GM19351 (cell line): ENCODE data around the gene THSD7B.

Source experiments
- ATAC-seq: cut with Tn5 transposase; IDR thresholded peaks from one replicate; pipeline ENCODE4 v1.9.1; 2021; ENCODE audit warnings: mild to moderate bottlenecking, moderate library complexity; ENCODE audit not compliant: unreplicated experiment

Gene THSD7B

DNA sequence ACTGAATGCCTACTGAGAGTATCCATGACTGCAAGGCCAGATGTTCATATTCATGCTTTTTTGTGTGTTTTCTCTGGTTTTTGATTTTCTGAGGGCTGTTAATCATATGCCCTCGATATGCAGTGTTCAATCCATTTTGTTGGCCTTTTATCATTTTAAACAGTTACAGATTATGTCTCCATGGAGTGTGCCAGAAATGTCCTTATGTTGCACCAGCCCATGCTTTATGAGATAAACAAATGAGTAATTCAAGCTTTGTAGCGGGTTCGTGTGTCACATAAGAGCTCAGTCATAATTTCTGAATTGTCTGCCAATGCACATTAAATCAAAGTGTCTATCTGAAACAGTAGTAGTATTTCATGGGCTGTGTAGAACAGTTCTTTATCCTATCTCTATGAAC lies 583.0 kb downstream of the THSD7B start:
- no peak for ATAC-seq

DNA sequence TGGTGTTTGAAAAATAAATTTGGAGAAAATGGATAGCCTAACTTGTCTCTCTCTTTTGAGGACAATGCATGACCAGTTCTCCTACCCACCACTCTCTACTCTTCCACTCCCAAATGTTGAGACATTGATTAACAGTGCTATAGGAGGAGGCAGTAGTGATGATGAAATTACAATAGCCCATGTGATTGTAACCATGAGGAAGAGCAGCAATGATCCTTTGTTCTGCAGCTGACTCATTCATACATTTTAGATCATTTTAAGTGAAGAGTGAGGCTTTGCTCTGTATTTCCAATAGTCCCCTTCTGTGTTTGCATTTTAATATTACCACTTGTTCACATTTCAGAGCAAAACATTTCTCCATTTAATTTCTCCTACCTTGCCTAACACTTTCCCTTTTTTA lies 592.3 kb downstream of the THSD7B start:
- no peak for ATAC-seq

DNA sequence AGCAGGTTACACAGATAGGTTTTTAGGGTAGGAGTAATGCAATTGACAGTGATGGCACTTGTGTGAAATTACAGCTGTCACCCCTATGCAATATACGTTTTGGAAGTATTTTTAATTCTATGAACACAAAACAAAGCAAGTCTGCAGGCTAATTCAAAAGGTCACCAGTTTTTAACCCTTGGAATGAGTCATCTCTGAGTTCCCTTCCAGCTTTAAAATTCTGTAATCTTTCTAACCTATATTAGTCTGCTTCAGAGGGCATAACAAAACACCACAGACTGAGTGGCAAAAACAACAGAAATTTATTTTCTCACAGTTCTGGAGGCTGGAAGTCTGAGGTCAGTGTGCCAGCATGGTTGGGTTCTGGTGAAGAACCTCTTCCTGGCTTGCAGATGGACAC lies 602.0 kb downstream of the THSD7B start:
- no peak for ATAC-seq

DNA sequence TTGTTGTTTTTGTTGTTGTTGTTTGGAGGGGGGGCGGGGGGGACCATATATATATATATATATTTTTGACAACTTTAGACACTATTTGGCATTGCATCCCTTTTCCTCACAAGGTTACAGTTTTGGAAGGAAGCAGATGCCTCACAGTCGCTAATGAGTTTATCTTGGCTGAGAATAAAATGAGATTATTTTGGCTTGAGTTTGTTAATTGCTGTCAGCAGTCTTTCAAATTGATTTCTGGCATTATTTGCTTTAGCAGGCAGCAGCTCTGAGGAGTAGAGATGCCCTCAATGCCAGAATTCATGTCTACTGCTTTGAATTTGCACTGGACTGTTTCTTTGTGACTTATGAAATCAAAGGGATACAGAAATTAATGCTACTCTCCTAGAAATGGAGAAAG lies 603.8 kb downstream of the THSD7B start:
- no peak for ATAC-seq

DNA sequence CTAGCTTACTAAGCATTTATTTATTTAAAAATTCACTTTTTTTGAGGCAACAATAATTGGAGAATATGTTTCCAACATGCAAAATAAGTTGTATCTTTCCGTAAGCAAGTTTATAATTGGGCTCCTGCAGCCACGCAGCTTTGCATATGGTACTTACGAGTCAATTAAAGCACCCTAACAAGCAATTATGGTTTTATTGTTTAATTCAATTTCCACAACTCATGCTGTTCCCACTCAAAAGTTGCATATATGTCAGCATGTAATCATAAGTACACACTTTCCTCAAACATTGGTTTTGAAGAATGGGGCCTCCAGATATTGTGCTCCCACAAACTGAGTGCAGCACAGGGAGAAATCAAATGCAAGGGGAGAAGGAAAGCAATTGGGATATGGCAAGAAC lies 613.8 kb downstream of the THSD7B start:
- no peak for ATAC-seq

DNA sequence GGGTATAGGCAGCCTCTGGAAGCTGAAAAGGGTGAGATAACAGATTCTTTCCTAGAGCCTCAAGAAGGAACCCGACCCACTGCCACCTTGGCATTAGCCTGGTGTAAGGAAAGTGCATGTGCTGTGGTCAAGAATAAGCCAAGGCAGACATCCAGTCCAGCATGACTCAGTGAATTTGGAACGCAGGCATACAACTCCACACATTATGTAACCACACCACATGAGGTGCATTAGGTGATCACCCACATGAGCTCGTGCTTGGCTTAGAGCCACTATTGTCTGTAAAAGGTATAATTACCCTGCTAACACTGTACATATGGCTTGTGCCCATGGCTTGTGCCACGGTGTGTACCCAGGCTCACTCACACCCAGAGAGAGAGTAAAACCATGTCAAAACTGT lies 615.3 kb downstream of the THSD7B start:
- ATAC-seq: no peak

DNA sequence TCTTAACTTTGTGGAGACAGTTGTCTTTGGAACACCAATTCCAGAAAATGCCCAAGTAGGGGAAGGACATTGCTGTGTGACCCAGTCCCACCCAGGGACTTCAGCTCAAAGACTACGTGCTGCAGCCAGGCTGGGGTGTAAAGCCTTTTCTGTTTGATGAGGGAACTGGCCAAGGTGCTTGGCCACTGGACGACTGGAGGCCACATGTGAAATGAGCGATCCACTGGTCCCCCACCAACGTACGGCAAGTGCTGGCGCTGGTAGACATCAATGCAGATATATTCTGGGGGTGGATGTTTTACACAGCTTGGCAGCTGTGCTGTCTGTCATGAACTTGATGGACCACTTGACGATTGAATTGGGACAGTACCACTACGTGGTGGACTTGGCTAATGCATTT lies 616.4 kb downstream of the THSD7B start:
- no peak for ATAC-seq

DNA sequence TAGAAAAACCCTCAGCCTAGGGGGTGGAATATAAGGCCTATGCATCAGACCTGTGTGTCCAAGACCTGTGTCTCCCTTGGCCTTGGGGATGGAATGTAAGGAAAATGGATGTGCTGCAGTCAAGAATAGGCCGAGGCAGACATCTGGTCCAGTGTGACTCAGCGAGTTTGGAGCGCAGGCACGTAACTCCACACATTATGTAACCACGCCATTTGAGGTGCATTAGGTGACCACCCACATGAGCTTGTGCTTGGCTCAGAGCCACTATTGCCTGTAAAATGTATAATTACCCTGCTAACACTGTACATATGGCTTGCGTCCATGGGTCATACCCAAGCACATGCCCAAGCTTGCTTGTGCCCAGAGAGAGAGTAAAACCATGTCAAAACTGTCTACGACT lies 618.0 kb downstream of the THSD7B start:
- no peak for ATAC-seq

DNA sequence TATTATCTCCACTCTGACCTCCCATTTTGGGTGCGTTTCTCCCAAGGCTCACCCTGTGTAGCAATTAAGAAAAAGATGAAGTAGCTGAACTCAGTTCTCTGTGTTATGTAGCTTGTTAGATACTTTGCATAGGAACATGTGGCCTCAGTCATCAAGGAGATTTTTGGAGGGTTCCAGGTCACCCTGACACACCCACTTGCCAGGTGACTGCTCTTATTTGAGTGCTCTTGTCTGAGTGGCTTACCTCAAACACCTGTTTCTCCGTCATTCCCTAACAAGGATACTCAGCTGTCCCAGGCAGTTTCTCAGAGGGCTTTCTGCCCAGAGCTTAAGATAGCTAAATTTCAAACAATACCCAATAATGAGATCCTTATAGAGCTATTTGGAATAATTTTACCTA lies 621.7 kb downstream of the THSD7B start:
- no peak for ATAC-seq

DNA sequence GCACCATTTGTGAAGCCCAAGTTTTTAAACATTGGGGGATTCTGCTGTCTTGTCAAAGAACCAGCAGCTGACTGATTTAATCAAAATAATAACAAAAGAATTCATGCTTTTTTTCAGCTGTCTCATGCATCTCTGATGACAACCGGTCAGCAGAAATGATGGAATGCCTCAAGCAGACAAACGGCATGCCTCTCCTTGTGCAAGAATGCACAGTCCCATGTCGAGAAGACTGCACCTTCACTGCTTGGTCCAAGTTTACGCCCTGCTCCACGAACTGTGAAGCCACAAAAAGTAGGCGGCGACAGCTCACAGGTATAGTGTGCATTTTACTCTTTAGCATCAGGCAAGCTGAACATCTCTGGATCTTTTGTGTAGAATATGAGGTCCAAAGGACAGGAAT lies 640.2 kb downstream of the THSD7B start:
- no peak for ATAC-seq

DNA sequence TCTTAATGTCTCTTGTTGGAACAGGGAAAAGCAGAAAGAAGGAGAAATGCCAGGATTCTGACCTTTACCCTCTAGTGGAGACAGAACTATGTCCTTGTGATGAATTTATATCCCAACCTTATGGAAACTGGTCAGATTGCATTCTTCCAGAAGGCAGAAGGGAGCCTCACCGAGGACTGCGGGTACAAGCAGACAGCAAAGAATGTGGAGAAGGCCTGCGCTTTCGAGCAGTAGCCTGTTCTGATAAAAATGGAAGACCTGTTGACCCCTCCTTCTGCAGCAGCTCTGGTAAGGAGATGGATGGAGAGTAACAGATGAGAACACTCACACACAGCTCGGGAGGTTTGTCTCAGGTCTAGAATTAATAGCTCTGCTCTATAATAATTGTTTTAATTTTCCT lies 646.2 kb downstream of the THSD7B start:
- no peak for ATAC-seq

DNA sequence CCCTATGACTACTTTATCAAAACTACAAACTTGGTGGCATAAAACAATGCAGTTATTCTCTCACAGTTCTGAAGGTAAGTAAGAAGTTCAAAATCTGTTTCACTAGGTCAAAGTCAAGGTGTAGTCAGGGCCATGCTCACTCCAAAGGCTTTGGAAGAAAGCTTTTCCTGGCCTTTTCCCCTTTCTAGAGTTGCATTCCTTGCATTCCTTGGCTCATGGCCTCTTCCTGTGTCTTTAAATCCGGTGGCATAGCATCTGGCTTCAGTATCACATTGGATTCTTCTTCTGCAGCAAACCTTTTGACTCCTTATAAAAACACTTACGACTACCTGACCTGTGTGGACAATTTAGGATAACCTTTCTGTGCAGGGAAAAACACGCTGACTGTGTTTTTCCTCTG lies 655.4 kb downstream of the THSD7B start:
- no peak for ATAC-seq

DNA sequence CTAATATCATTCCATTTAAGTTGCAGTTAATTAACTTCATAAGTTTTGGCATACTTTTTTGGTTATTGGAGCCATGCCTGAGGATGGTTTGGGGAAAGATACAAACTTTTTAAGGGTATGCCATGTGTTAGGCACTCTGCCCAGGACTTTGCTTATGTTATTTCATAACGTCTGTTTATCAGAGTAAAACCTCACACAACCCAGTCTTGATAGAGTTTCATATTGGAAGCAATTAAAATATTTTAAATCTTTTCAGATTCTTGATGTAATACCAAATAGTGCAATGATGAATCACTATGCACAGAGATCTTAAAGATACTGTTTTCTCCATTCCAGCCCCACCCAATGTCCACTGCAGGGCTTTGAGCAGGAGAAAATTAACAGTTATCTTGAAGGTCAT lies 669.8 kb downstream of the THSD7B start:
- no peak for ATAC-seq

DNA sequence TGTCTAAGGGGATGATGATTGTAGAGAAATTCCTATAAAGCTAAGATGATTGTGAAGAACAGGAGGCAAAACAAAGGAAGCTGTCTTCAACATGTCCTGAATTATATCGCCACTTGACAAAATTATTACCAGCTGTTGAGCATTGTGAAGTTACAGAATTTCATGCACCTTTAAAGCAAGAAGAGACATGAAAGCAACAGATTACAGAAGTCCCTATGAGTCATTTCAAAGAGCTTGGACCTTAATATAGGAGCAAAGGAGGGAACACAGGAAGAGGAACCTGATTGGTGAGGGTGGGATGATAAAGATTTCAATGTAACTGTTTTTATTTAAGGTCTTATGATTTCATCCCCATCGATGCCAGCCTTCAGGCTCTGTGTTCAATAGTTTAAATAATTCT lies 672.0 kb downstream of the THSD7B start:
- ATAC-seq: no peak

DNA sequence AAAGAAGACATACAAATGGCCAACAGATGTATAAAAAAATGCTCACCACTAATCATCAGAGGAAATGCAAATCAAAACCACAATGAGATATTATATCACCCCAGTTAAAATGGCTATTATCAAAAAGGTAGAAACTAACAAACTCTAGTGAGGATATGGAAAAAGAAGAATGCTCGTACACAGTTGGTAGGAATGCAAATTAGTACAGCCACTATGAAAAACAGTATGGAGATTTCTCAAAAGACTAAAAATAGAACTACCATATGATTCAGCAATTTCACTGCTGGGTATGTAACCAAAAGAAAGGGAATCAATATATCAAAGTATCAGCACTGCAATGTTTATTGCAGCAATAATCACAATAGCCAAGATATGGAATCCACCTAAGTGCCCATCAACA lies 679.6 kb downstream of the THSD7B start:
- no peak for ATAC-seq

DNA sequence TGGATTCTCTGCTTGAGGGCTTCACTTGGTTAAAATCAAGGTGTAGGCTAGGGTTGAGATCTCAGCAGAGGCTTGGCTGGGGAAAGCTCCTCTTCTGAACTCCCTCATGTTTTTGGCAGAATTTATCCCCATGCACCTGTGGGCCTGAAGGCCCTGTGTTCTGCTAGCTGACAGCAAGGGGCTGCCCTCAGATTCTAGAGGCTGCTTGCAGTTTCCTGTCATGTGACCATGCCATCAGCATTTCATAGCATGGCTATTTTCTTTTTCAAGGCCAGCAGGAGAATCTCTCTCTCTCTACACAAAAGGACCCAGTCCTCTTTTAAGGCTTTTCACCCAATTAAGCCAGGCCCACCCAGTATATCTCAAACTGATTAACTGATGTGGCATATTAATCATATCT lies 684.1 kb downstream of the THSD7B start:
- no peak for ATAC-seq

DNA sequence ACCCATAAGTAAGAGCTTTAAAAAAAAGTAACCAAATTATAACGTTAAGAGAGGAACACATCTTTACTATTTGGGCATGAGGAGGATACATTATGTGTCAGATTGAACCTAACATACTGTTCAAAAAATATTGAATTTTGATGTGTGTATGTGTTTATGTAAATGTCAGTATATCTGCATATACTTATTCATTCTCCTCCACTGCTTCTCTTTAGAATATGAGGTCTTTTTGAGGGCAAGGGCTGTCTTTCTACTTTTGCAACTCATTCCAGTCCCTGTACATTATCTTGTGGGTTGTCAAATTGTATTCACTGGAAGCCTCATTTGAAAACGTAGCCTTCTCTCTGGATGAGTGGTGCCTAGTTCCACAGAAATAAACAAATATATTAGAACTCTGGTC lies 689.5 kb downstream of the THSD7B start:
- ATAC-seq: no peak

DNA sequence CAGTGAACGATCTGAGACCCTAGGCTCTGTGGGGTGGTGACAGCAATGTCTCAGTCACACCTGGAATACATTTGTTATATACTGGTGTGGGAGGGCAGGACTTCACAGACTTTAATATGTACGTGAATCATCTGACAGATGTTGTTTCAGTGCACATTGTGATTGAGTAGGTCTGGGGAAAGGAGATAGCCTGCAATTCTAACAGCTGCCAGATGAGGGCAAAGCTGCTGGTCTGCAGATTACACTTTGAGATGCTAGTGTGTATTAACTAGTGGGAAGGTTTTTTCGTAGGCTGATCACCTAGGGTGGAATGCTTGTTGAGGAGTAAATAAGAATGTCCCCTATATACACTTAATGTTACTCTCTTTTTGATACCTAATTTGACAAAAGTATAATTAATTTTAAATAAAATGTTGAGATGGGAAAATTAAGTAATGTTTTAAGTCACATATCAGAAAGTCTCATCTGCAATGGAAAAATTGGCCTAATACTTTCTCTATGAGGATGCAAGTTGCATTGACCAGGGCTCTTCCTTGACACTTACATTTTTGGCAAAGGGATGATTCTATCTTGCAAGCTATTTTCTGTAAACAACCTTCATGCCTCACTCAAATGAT lies 702.0 kb downstream of the THSD7B start:
- peak; percentile 93 for ATAC-seq

DNA sequence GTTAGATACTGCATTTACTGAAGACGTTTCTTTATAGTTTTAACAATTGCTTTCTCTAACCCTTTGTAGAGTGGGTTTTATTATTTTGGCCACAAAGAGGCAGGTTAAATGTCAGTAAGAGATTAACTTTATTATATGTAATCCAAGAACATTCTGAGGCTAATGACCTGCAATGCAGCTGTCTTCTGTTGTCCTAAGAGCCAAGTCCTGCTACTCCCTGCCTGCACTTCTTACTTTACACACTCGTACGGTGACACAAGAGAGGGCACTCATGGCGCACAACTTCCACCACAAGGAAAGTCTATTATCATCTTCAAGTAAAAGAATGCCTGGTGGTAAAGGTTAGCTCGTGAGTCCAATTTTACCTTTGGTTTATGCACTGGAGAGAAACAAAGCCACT lies 727.9 kb downstream of the THSD7B start:
- no peak for ATAC-seq

DNA sequence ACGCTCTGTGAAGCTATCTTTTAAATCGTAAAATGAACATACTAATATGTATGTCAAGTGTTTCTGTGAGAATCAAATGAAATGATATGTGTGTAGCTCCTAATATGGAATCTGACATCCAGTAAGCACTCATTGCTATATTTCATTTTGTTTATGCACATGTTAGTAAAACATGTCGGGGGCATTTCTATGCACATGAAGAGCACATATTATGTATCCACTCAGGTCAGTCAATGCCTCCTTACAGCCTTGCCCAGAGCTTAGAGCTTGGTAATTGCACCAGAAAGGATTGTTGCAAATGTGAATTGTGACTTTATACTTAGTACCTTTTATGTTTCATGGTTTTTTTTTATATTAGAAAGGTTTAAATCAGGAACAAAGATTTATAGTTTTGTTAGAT lies 735.3 kb downstream of the THSD7B start:
- no peak for ATAC-seq

DNA sequence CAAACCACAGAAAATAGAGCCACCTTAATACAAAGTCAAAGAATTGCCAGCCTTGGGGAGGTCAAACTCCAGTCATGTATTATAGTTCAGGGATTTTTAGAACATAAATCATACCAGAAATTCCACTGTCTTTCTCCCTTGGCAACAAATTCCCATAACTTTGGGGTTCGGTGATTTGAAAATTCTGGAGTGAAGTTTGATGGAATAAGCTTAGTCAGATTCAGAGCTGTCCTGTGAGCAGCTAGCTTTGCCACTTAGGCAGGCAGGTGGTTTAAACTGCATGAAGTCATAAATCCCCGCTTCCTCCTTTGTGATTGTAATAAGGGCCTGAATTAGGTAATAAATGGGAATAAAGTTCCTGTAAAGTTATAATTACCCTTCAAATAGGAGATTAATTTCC lies 741.9 kb downstream of the THSD7B start:
- ATAC-seq: no peak

DNA sequence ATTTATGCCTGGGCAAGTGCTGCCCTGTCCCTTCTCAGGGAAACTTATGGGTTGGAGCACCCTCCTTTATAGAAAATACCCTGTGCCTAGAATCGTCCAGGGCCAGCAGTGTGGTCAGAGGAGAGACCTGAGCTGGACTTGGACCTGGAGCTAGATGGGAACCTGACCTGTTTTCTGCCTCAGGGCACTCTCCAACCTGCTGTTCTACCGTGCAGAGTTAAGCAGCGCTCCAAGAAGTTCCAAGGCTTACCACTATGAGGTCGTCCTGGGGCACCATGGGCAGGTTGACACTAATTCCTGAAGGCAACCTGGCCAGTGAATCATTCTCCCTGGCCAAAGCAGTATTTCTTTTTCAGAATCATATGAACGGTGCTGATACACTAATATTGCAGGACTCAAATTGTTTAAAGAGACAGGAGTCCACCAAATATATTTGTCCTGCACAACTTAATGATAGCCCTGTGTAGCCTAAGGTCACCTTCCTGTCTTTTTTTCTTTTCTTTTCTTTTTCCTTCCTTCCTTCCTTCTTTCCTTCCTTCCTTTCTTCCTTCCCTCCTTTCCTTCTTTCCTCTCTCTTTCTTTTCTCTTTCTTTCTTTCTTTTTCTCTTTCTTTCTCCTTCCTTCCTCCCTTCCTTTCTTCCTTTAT lies 743.5 kb downstream of the THSD7B start:
- ATAC-seq: no peak

DNA sequence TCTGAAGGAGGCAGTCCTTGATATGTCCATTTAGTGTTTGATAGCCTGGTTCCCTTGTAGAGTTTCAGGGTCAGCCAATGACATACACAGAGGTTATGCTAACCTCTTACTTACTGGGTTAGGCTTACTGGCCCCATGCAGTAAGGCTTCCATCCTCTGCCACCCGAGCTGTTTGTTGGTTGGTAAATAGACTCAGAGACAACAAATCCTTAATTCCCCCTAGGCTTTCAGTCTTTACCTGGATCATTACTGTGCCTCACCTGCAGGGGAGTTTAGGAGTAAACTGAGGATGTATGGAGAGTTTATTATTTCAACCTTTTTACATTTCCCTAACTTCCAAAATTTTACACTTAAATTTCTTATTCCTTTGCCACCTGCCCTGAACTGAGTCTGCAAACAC lies 746.2 kb downstream of the THSD7B start:
- ATAC-seq: no peak
